ENCODE measurements around the gene MLPH.

MLPH gene

DNA sequence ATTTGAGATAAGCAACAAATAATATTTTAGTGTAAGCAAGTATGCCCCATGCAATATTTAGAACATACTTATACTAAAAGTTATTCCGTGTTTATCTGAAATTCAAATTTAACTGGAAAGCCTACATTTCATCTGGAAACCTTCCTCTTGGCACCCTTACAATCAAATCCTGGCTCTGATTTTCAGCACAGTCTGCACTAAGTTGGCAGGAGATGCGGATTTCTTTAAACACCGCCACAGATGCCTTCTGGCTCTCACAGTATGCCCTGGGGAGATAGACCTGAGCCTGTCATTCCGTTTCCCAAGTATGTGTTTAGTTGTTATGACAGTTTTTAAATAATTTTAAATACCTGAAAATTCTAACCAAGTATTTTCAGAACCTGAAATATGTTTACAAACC lies 7.3 kb upstream of the MLPH start:
- no peak for DNase-seq (ENCODE audit: low read depth)

GRCh38 chr2:237480556-237480955 lies 6.5 kb upstream of the MLPH start:
- no peak for DNase-seq (ENCODE audit: low read depth)

- no peak for DNase-seq (ENCODE audit: low read depth)
These were observed 6.0 kb upstream of the MLPH start for GRCh38 chr2:237480988-237481525.

DNA sequence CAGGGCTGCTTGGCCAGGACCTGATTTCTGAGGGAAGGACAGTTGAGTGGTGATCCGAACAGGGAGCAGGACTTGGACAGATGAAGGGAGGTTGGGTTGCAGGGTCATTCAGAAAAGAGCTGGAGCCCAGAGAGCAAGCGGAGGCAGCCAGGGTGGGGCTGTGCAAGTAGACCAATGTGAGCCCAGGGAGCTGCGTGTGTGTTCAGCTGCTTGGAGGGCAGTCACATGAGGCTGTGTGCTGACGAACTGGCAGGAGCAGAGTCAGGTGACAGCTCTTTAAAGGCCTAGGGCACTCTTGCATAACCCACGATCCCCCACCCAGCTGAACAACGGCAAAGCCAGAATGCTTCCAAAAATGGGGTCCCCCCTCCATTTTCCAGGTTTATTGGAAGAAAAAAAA lies 4.6 kb upstream of the MLPH start:
- DNase-seq (ENCODE audit: low read depth), result no peak

DNA sequence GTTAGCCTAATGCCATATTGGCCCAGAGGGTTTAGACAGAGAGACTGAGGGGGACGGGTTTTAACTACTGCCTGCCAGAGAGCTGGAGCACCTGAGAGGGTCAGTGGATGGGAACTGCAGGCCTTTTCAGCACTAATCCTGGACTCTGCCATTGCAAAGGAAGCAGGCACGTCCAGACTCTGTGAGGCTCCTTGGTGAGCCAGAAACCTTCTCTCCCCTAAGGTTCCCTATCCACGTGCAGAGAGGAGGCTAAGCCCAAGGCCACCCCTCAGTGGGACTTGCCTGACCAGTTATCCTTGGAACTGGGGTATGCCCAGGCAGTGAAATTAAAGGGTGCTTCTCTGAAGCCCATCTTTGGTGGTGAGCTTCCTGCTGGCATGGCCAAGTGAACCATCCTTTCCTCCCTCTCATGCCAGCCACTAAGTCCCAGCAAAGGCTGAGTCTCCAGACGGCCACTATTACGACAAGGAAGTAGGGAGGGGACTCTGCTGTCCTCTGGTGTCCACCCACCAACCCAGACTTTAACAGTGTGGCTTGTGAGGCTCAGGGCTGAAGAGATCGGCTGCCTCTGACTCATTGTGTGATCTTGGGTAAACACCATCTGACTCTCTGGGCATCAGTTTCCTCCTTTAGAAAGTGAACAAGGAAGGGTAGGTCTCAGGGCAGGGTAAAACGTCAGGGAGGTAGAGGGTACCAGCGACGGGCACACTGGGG lies 3.9 kb upstream of the MLPH start:
- no peak for DNase-seq (ENCODE audit: low read depth)

DNA sequence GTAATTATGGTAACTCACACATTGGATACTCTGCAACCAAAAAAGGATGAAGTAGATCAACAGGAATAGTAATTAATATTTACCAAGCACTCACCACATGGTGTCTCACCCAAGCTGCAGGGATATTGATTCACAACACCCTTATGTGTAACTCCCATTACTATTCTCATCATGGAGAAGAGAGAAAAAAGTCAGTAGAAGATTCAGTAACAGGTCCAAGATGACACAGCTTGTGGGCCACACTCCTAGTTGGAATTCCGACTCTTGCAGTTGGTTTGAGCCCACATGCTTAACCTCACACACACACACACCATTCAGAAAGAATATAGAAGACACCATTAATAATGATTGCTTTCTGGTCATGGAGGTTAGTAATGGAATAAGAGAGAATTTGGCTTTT lies 1.7 kb upstream of the MLPH start:
- DNase-seq (ENCODE audit: low read depth), result no peak

- DNase-seq (ENCODE audit: low read depth), result no peak
These were observed 1.2 kb upstream of the MLPH start for GRCh38 chr2:237485844-237486243.

- no peak for DNase-seq (ENCODE audit: low read depth)
These were observed 675 bp upstream of the MLPH start for GRCh38 chr2:237486334-237486818.

GRCh38 chr2:237487496-237487895 lies 445 bp downstream of the MLPH start:
- no peak for DNase-seq (ENCODE audit: low read depth)

DNA sequence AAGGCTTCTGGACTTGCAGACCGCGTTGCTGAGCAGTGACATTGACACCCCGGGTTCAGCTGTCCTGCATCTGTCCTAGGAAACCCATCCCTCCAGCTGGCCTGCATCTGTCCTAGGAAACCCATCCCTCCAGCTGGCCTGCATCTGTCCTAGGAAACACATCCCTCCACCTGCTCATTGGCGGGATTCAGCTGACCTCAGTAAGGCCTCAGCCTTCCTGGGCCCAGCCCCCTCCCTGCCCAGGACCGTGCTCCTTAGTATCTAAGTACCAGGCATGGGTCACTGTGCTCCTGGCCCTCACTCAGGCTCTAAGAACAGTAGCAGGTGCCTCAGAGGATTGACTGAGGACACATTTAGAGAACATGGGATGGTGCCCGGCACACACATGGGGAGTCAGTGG lies 1.2 kb downstream of the MLPH start:
- no peak for DNase-seq (ENCODE audit: low read depth)

GRCh38 chr2:237488901-237489860 lies 2.1 kb downstream of the MLPH start:
- no peak for DNase-seq (ENCODE audit: low read depth)

- DNase-seq (ENCODE audit: low read depth), result no peak
These were observed 3.1 kb downstream of the MLPH start for GRCh38 chr2:237490009-237490711.

- DNase-seq (ENCODE audit: low read depth), result no peak
These were observed 3.7 kb downstream of the MLPH start for GRCh38 chr2:237490795-237491194.

DNA sequence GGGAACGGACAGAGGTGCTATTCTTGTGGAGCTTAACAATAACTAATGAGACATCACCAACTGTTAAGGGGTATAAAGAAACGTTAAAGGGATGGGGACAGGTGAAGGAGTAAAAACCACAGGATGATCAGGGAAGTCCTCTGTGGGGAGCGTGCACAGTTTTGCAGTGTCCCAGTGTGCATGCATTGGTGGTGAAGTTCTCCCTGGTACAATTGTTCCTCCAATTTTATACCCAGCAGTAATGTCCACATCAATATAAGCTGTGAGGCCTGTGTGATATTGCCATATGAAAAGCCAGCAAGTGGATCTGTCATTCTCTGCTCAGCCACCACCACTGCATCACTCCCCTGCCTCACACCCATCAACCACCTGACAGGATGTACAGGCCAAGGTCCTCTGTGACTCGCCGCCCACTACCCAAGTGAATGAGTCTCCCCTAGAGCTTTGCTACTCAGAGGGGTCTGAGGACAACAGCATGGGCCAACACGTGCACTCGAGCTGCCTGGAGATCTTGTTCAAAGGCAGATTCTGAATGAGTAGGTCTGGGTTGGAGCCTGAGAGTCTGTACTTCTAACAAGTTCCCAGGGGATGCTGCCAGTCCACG lies 4.6 kb downstream of the MLPH start:
- no peak for DNase-seq (ENCODE audit: low read depth)

DNA sequence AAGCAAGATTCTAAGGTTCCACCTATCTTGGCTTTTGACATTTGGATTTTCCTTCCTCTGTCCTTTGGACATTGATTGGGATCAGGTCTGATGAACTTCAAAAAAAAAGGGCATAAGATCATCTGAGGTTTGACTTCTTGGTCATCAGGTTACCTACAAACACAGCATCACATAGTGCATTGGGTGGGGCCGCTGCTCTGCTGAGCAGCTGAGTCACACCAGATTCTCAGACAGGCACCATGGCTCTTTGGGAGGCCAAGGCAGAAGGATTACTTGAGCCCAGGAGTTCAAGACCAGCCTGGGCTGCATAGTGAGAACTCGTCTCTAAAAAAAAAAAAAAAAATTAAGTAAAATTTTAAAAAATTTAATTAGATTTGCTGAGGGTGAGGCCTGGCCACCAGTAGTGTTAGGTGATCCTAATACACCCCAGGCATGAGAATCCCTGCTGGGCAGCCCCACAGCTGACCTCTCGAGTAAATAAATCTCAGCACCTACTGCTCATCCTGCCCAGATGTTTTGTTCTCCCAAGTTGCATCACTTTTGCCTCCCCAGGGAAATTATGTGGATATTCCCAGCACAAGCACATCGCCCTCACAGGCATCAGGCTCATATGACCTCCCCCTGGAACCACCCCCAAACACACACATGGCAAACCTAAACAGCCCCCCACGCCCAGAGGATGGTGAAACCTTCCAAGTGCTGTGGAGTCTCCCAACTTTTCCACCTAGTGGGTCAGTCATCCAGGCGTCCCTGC lies 5.3 kb downstream of the MLPH start:
- no peak for DNase-seq (ENCODE audit: low read depth)

DNA sequence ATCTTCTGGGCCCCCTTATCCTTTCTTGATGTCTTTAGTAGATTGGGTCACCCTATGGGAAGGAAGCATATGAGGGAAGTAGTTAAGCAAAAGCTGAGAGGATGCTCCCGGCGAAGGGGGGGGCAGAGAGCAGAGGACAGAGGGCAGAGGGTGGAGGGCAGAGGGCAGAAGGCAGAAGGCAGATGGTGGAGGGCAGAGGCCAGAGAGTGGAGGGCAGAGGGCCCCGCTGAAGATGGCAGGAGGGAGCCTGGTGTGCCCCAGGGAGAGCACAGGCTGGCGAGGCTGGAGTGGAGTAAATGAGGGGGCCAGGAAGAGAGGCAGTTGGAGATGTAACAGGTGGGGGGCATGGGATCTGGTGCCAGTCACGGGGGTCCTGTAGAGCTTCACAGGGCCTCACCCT lies 7.0 kb downstream of the MLPH start:
- DNase-seq (ENCODE audit: low read depth), result no peak

DNA sequence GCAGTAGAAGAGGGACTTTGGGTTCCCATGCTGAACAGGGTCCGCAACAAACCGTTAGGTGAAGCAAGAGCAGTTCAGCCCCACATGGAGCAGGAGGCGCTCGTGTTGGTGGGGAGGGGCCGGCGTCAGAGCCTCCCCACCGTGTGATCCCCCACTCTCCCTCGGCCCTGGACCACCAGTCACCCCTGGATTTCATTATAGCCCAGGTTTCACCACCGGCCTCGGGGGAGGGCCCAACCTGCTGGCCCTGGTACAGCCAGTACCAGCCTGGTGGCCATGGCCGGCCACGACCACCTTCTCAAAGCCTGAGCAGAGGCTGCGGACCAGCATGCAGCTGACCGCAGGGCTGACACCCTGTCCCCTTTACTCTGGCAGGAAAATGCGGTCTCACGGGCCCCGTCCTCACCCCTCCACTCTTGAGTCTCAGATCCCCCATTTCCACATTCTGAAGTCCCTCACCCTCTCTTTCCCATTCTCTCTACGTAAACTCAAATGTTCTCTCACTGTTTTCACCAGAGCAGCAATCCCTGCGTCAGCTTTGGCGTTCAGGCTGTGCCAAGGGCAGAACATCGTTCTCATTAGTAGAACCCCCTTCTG lies 8.6 kb downstream of the MLPH start:
- DNase-seq (ENCODE audit: low read depth), result no peak

DNA sequence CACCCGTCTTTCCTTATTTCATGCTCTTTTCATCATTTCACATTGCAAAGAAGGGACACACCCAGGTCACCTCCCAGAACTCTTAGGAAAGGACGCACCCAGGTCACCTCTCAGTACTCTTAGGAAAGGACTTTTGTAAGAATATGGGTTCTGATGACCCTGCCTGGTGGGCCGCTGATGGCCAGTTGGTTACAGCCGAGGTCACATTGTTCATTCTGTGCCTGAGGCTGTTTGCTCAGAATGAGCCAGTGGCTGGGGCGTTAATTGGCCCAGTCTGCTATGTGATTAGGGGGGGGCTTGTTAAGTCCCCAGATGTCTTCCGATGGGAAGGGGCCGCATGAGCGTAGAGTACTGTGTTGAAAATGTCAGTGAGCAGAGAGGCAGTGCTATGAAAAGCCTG lies 9.4 kb downstream of the MLPH start:
- no peak for DNase-seq (ENCODE audit: low read depth)

- DNase-seq (ENCODE audit: low read depth), result no peak
These were observed 10.2 kb downstream of the MLPH start for GRCh38 chr2:237497009-237497837.

GRCh38 chr2:237497838-237498186 lies 10.8 kb downstream of the MLPH start:
- DNase-seq (ENCODE audit: low read depth), result no peak

Measured in stimulated activated CD8-positive, alpha-beta memory T cell treated with anti-CD3 and anti-CD28 coated beads, Interleukin-15, amount 100 ng/mL, for 24 hours (primary cell).